Adrenal gland (tissue), 12 donors: ENCODE results near the gene RLF. TPM values are rescaled to one million over a fixed set of nuclear protein-coding genes. Genes with fewer than 3 reads are reported as not detected.

Experiments used
- DNase-seq, 7 donors: peaks; one replicate each; pipeline ENCODE4 v3.0.0-alpha.2; 2019 to 2020
- H3K27ac ChIP-seq, 5 donors: fragments of 200-600 bp; sonication (generic) in 4 of 5; 1 replicate in 3 of 5; 2 replicates in 2 of 5; pipeline versions ENCODE4 v1.5.1 to v1.8.0; 2016 to 2020; ENCODE audit warnings: mild to moderate bottlenecking in 1 of 5
- H3K27me3 ChIP-seq: fragments of 200-600 bp; 2 replicates; pipeline ENCODE4 v1.8.0; 2021
- H3K36me3 ChIP-seq, 2 donors: fragments of 200-600 bp; replicated peaks in 1 of 2; 1 replicate in 1 of 2; 2 replicates in 1 of 2; pipeline versions ENCODE4 v1.5.1 to v1.8.0; 2018 to 2022
- H3K4me1 ChIP-seq, 2 donors: fragments of 200-600 bp; replicated peaks in 1 of 2; 1 replicate in 1 of 2; 2 replicates in 1 of 2; pipeline versions ENCODE4 v1.5.1 to v1.8.0; 2018 to 2021
- H3K4me3 ChIP-seq, 4 donors: fragments of 200-600 bp; sonication (generic) in 3 of 4; one replicate each; pipeline ENCODE4 v1.5.1; 2016 to 2018
- H3K9me3 ChIP-seq, 3 donors: fragments of 200-600 bp; sonication (generic) in 1 of 3; replicated peaks in 1 of 3; 1 replicate in 2 of 3; 2 replicates in 1 of 3; pipeline versions ENCODE4 v1.5.1 to v1.8.0; 2016 to 2021
- CTCF ChIP-seq, 6 experiments: fragments of 450-650 bp in 4 of 6; fragments of 200-600 bp in 2 of 6; sonication (generic) in 1 of 6; IDR thresholded peaks; 1 replicate in 5 of 6; 2 replicates in 1 of 6; pipeline versions ENCODE4 v1.5.1 to v1.8.0; 2016 to 2021; ENCODE audit warnings: antibody characterized with exemption in 6 of 6, mild to moderate bottlenecking in 2 of 6, moderate library complexity in 1 of 6
- POLR2A ChIP-seq, 2 donors: fragments of 450-650 bp; IDR thresholded peaks; one replicate each; pipeline ENCODE4 v1.6.1; 2017; ENCODE audit warnings: antibody characterized with exemption in 2 of 2, mild to moderate bottlenecking in 2 of 2, moderate library complexity in 1 of 2
- WGBS, 4 donors: extraction: QIAGEN DNeasy Blood & Tissue Kit in 2 of 4; methylation state at CpG; one replicate each; pipeline versions ENCODE4 v1.1.5 to v1.1.7; 2013 to 2017; 5-methylcytosine and 5-hydroxymethylcytosine counted together
- intact Hi-C, 2 donors: fragments of 100-400 bp; cut with DNase I; formaldehyde crosslinking; loops; one replicate each; pipeline versions ENCODE4 v1.14.1 to v1.15.0; 2022 to 2023
- polyA plus RNA-seq, 3 donors: library from polyadenylated mRNA; stranded (reverse); fragments of 200-250 nt in 2 of 3; fragments of 350-450 nt in 1 of 3; fragmentation: Illumina TruSeq in 1 of 3; extraction: RNeasy Lipid Tissue Mini Kit (QIAGEN cat#74804) in 1 of 3; gene quantifications; one replicate each; pipeline ENCODE4 v1.2.3, GENCODE V29; 2013 to 2014
- total RNA-seq, 9 donors: library from RNA; depleted of rRNA in 4 of 9; stranded (reverse); fragments of >200 nt in 4 of 9; fragments of 120-200 nt in 1 of 9; fragmentation: NEBNext Ultra II Directional in 1 of 9; extraction: Animal tissue kit (Norgen Biotek cat#: 25700) in 1 of 9; gene quantifications; one replicate each; pipeline versions ENCODE4 v1.1.0 to v1.2.4, GENCODE V29; 2013 to 2023
- donor health status: healthy with polysubstance abuse.
- donor health status: Bipolar disorder and iron deficiency.
- donor health status: DM: yes; HTN: yes; CAD: no.
- donor health status: DM: no; HTN: no; CAD: no.
- donor health status: DM: no; HTN: no; CAD: no.
- donor health status: DM: yes; HTN: yes; CAD: no.

Gene RLF
- total and polyA plus RNA-seq, 12 donors: 3.7 to 18.8 (median 11.3) TPM

GRCh38 chr1:40122855-40123254, 38.3 kb upstream of the RLF start:
- TF ChIP-seq POLR2A (IDR thresholded peaks at IDR 0.05): no peak
- TF ChIP-seq CTCF (IDR thresholded peaks at IDR 0.05): no peak
- no peaks in the 10 kb centered on the region for H3K36me3 ChIP-seq
- no peak overlapping the region for H3K4me3 ChIP-seq
- H3K27ac ChIP-seq: no peak overlapping the region
- no peaks in the 10 kb centered on the region for H3K9me3 ChIP-seq
- intact Hi-C loops: no loop called here
- no peaks in the 10 kb centered on the region for H3K27me3 ChIP-seq
- DNase-seq: no peak
- H3K4me1 ChIP-seq: no peaks in the 10 kb centered on the region

GRCh38 chr1:40130892-40131291, 30.3 kb upstream of the RLF start:
- no peak for TF ChIP-seq CTCF (IDR thresholded peaks at IDR 0.05)
- no peak for TF ChIP-seq POLR2A (IDR thresholded peaks at IDR 0.05)
- intact Hi-C loops: no loop called here
- H3K27me3 ChIP-seq: no peaks in the 10 kb centered on the region

GRCh38 chr1:40132383-40133311, 28.5 kb upstream of the RLF start:
- Histone ChIP-seq H3K9me3 (peaks cover 0 to 5% (median 0%) of the 10 kb centered on the region in 3 donors), H3K36me3 (no peaks in the 10 kb centered on the region), H3K27me3 (no peaks in the 10 kb centered on the region), H3K4me3 (no peak overlapping the region), H3K27ac (no peak overlapping the region), H3K4me1 (peaks cover 0 to 7% of the 10 kb centered on the region in 2 donors)
- 27 to 60% (median 38%) methylated on average over 20 to 44 of the region's 44 CpGs for WGBS, 4 donors
- no peak for TF ChIP-seq POLR2A (IDR thresholded peaks at IDR 0.05)
- TF ChIP-seq CTCF (IDR thresholded peaks at IDR 0.05): no peak
- no peak for DNase-seq
- intact Hi-C loops: no loop called here

More at GRCh38 chr1:40130892-40131291, 30.3 kb upstream of the RLF start:
- Histone ChIP-seq H3K27ac (no peak overlapping the region), H3K4me1 (peaks cover 0 to 7% of the 10 kb centered on the region in 2 donors), H3K9me3 (peaks cover 0 to 5% (median 0%) of the 10 kb centered on the region in 3 donors), H3K36me3 (no peaks in the 10 kb centered on the region), H3K4me3 (no peak overlapping the region)
- DNase-seq: no peak
- 29 to 62% (median 41%) methylated on average over 2 of the region's 2 CpGs for WGBS, 4 donors

GRCh38 chr1:40133312-40133665, 27.9 kb upstream of the RLF start:
- peaks cover 0 to 5% (median 0%) of the 10 kb centered on the region in 3 donors for H3K9me3 ChIP-seq
- TF ChIP-seq POLR2A (IDR thresholded peaks at IDR 0.05): no peak
- no peak for TF ChIP-seq CTCF (IDR thresholded peaks at IDR 0.05)
- intact Hi-C loops: no loop called here
- no peaks in the 10 kb centered on the region for H3K27me3 ChIP-seq
- no peak for DNase-seq
- H3K36me3 ChIP-seq: no peaks in the 10 kb centered on the region
- H3K4me1 ChIP-seq: peaks cover 0 to 7% of the 10 kb centered on the region in 2 donors
- H3K4me3 ChIP-seq: no peak overlapping the region
- 57 to 78% (median 72%) methylated on average over 11 to 21 of the region's 21 CpGs for WGBS, 4 donors
- H3K27ac ChIP-seq: no peak overlapping the region
